Mucosa of rectum (tissue), 2 donors: ENCODE data around the gene PAXX.

ENCODE experiments used
- H3K27ac ChIP-seq, 2 donors: one replicate each; pipeline ENCODE4 v1.7.0; 2013; ENCODE audit warnings: inconsistent platforms in 2 of 2, low read depth in 2 of 2, low read length in 2 of 2
- H3K27me3 ChIP-seq, 2 donors: one replicate each; pipeline ENCODE4 v1.7.0; 2013; ENCODE audit warnings: low read length in 2 of 2; ENCODE audit not compliant: control insufficient read depth in 2 of 2, insufficient read depth in 2 of 2
- H3K36me3 ChIP-seq, 2 donors: one replicate each; pipeline ENCODE4 v1.7.0; 2013; ENCODE audit warnings: low read length in 2 of 2; ENCODE audit not compliant: control insufficient read depth in 2 of 2, insufficient read depth in 2 of 2
- H3K4me1 ChIP-seq, 2 donors: one replicate each; pipeline ENCODE4 v1.7.0; 2013; ENCODE audit warnings: low read length in 2 of 2, mild to moderate bottlenecking in 1 of 2; ENCODE audit not compliant: control insufficient read depth in 2 of 2, insufficient read depth in 2 of 2
- H3K4me3 ChIP-seq, 2 donors: one replicate each; pipeline ENCODE4 v1.7.0; 2013; ENCODE audit warnings: low read length in 2 of 2
- H3K9ac ChIP-seq, 2 donors: one replicate each; pipeline ENCODE4 v1.7.0; 2013; ENCODE audit warnings: low read length in 2 of 2, low read depth in 1 of 2, mild to moderate bottlenecking in 1 of 2
- H3K9me3 ChIP-seq, 2 donors: one replicate each; pipeline ENCODE4 v1.7.0; 2013; ENCODE audit warnings: low read length in 2 of 2; ENCODE audit not compliant: control insufficient read depth in 2 of 2
- donor health status: healthy.
- donor health status: Normal muscosa, but diverticular disease.

PAXX gene

GRCh38 chr9:136981588-136982231, 10.5 kb upstream of the PAXX start:
- H3K27ac ChIP-seq: no peak overlapping the region
- H3K9ac ChIP-seq: no peak overlapping the region
- H3K27me3 ChIP-seq: peaks cover 8 to 11% of the 10 kb centered on the region in 2 donors
- H3K9me3 ChIP-seq: no peaks in the 10 kb centered on the region
- peaks cover 0 to 3% of the 10 kb centered on the region in 2 donors for H3K4me1 ChIP-seq
- H3K36me3 ChIP-seq: no peaks in the 10 kb centered on the region
- no peak overlapping the region for H3K4me3 ChIP-seq

DNA sequence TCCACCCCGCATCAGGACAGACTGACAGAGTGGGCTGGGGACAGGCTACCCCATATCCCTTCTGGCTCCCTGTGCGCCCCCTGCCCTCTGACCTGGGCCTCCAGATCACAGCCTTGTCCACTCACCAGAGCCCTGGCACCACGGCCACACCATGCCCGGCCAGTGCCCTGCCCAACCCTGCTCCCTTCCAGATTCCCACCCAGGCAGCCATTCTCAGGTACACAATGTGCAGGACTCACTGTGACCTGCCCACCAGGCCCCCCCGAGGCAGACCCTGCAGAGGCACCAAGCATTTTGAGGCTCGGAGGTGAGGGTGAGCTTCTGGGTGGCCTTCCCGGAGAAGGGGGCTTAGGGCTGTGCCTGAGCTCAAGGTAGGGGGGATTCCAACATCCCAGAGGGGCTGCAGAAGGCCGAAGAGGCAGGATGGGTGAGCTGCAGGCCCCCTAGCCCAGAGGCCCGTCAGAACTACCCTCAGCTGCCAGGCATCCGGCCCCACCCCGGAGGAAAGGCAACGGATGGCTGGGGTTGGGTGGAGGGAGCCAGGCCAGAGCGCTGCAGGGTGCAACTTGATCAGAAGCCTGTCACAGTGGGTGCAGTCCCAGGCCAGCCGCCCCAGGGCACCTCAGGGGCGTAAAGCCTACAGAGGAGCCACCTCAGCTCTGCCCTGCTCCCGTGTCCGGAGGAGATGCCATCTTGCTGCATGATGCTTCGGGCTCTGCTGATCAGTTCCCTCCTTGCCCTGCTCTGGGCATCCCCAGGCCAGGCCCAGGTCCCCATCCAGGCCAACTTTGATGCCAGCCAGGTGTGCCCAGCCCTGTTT, 9.8 kb upstream of the PAXX start, which contains the start of gene LCNL1:
Gene LCNL1, plus strand, starts transcription at position 762 of the 820 bp plus-strand sequence. CDS start 594 bp downstream, outside the sequence.
- Histone ChIP-seq H3K27me3 (peaks cover 8 to 11% of the 10 kb centered on the region in 2 donors), H3K4me1 (peaks cover 0 to 3% of the 10 kb centered on the region in 2 donors), H3K36me3 (no peaks in the 10 kb centered on the region), H3K4me3 (no peak within 1 kb of the TSS), H3K9ac (no peak within 1 kb of the TSS), H3K27ac (no peak within 1 kb of the TSS), H3K9me3 (no peaks in the 10 kb centered on the region)

DNA sequence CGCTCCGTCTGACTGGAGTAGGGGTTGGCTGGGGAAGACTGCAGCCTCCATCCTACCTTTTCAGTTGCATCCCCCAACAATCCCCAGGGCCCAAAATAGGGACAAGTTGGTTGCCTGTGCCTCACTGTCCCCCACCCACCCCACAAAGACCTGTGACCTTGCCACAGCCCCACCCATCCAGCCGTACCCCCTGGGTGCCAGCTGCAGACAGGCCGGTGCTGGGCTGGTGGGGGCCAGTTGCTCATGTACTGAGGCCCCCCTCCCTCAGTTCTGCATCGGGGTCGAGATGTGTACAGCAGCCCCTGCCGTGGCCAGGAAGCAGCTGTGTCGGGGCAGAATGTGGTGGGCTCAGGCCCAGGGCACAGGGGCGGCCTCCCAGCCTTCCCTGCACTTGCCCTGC, 9.1 kb upstream of the PAXX start:
- Histone ChIP-seq H3K9me3 (no peaks in the 10 kb centered on the region), H3K4me3 (no peak overlapping the region), H3K27ac (no peak overlapping the region), H3K4me1 (no peaks in the 10 kb centered on the region), H3K9ac (no peak overlapping the region), H3K36me3 (no peaks in the 10 kb centered on the region), H3K27me3 (peaks cover 8 to 11% of the 10 kb centered on the region in 2 donors)

DNA sequence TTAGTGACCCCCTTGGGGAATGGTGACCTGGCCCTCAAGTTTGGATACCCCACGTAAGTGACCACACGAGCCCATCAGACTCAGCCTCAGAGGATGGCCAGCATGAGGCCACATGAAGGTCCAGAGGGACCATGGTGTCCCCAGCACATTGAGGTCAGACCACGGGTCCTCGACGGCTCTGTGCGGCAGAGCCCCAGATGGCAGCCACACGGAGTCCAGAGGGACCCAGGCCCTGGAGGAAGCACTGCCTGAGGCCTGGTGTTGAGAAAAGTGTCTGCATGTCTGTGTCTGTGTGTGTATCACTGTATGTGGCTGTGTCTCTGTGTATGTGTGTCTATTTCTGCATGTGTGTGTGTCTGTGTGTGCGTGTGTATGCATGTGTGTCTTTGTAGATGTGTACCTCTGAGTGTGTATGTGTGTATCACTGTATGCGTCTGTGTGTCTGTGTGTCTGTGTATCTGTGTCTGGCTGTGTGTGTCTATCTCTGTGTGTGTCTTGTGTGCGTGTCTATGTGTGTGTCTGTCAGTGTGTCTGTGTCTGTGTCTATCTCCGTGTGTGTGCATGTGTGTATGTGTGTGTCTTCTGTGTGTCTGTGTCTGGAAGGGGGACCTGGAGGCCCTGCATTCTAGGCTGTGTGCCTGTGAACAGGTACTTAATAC, 8.4 kb upstream of the PAXX start:
- Histone ChIP-seq H3K4me1 (no peaks in the 10 kb centered on the region), H3K4me3 (no peak overlapping the region), H3K27ac (no peak overlapping the region), H3K36me3 (no peaks in the 10 kb centered on the region), H3K27me3 (peaks cover 8 to 11% of the 10 kb centered on the region in 2 donors), H3K9me3 (no peaks in the 10 kb centered on the region), H3K9ac (no peak overlapping the region)

DNA sequence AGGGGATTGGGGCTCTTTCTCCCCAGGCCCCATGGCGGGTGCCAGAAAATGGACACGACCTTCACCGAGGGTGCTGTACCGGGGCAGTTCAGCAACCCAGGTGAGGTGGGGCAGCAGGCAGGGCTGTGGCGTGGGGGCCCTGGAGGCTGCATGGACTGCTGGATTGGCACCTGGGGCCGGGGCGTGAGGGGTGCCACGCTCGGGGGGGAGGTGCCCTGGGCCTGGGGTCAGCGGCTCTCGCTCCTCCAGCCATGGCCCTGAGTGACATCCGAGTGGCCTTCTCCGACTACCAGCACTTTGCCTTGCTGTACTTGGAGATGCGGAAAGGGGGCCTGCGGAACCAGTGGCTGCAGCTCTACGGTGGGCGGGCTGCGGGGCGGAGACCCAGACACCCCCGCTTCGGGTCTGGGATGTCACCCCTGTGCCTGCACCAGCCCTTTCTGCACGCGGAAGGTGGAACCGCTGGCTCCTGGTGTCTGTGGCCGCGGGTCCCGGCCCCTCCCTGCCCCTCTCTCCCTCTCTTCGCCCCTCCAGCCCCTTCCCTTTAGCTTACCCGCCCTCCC, 7.7 kb upstream of the PAXX start:
- no peak overlapping the region for H3K9ac ChIP-seq
- no peaks in the 10 kb centered on the region for H3K4me1 ChIP-seq
- H3K9me3 ChIP-seq: no peaks in the 10 kb centered on the region
- H3K27me3 ChIP-seq: peaks cover 8 to 11% of the 10 kb centered on the region in 2 donors
- no peaks in the 10 kb centered on the region for H3K36me3 ChIP-seq
- H3K4me3 ChIP-seq: no peak overlapping the region
- no peak overlapping the region for H3K27ac ChIP-seq

DNA sequence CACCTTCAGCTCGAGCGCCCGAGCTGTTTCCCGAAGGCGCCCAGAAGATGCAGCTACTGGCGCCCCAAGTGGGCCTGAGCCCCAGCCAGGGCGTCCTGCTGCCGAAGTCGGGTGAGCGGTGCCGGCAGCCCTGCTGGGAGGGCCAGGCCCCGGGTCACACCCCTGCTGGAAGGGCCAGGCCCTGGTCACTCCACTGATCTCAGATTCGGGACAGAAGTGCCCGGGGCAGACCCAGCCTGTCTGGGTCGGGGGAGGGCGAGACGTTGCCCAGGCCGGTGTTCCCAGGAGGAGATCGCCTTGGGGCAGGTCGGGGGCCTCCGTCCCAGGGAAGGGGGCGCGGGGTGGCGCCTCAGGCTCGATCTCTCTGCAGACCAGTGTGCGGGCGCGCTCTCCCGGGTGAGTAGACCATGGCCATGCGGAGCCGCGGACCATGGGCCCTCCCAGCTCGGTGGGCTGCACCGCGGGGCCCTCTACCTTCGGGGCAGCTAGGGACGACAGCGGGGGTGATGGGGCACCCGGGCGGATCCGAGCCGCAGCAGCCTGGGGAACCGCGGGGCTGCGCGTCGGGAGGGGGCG, 7.1 kb upstream of the PAXX start:
- H3K27me3 ChIP-seq: peaks cover 8 to 11% of the 10 kb centered on the region in 2 donors
- H3K9me3 ChIP-seq: no peaks in the 10 kb centered on the region
- H3K9ac ChIP-seq: no peak overlapping the region
- no peaks in the 10 kb centered on the region for H3K4me1 ChIP-seq
- no peak overlapping the region for H3K4me3 ChIP-seq
- no peak overlapping the region for H3K27ac ChIP-seq
- H3K36me3 ChIP-seq: no peaks in the 10 kb centered on the region

DNA sequence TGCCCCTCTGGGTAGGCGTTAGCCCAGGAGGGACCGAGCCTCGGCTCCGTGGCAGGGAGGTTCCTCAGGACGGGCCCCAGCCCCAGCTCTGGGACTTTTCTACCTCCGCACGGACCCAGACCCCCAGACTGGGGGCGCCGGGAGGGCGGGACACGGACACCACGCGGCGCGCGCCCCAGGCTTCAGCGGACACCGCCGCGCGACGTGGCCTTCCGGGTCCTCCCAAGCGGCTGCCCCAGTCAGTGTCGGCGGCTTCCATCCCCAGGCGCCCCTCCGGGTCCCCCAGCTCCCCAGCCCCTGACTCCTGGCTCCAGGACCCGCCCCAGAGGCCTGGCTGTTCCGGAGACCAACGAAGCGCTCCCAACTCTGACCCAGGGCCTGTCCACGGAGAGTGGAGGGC, 6.4 kb upstream of the PAXX start:
- Histone ChIP-seq H3K27ac (no peak overlapping the region), H3K27me3 (peaks cover 8 to 11% of the 10 kb centered on the region in 2 donors), H3K4me3 (no peak overlapping the region), H3K9ac (no peak overlapping the region), H3K4me1 (no peaks in the 10 kb centered on the region), H3K9me3 (no peaks in the 10 kb centered on the region), H3K36me3 (no peaks in the 10 kb centered on the region)

GRCh38 chr9:136988872-136989271, 3.4 kb upstream of the PAXX start:
- H3K9ac ChIP-seq: no peak overlapping the region
- H3K4me1 ChIP-seq: peaks cover 7 to 11% of the 10 kb centered on the region in 2 donors
- H3K27me3 ChIP-seq: peaks cover 5 to 11% of the 10 kb centered on the region in 2 donors
- H3K36me3 ChIP-seq: no peaks in the 10 kb centered on the region
- no peaks in the 10 kb centered on the region for H3K9me3 ChIP-seq
- no peak overlapping the region for H3K4me3 ChIP-seq
- H3K27ac ChIP-seq: no peak overlapping the region

DNA sequence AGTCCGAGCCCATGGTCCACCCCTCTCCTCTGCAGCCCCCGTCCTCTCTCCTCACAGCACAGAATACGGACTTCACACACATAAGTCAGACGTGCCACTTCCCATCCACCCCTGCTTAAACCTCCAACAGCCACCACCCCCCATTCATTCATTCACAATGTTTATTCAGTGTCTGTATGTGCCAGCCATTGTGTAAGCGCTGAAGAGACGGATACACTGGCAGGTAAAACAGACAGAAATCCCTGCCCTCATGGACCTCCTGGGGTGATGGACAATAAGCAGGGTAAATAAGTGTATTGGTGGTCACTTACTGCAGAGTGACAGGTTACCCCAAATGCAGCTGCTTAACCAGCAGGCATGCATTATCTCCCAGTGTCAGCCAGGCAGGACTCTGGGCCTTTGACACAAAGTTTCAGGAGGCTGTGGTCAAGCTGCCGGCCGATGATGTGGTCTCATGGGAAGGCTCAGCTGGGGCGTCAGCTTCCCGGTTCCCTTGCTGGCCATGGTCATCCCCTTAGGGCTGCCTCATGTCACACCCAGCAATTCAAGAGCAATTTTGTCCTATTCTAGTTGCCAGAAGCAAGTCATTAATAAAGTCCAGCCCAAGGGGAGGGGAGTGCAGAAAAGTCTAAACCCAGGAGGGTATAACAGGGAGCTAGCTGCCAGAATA, 1.8 kb upstream of the PAXX start:
- Histone ChIP-seq H3K27ac (no peak overlapping the region), H3K27me3 (peaks cover 0 to 6% of the 10 kb centered on the region in 2 donors), H3K9me3 (no peaks in the 10 kb centered on the region), H3K9ac (no peak overlapping the region), H3K4me1 (peaks cover 7 to 11% of the 10 kb centered on the region in 2 donors), H3K36me3 (no peaks in the 10 kb centered on the region), H3K4me3 (no peak overlapping the region)
